ENCODE measurements around the gene UCP2.

DNA sequence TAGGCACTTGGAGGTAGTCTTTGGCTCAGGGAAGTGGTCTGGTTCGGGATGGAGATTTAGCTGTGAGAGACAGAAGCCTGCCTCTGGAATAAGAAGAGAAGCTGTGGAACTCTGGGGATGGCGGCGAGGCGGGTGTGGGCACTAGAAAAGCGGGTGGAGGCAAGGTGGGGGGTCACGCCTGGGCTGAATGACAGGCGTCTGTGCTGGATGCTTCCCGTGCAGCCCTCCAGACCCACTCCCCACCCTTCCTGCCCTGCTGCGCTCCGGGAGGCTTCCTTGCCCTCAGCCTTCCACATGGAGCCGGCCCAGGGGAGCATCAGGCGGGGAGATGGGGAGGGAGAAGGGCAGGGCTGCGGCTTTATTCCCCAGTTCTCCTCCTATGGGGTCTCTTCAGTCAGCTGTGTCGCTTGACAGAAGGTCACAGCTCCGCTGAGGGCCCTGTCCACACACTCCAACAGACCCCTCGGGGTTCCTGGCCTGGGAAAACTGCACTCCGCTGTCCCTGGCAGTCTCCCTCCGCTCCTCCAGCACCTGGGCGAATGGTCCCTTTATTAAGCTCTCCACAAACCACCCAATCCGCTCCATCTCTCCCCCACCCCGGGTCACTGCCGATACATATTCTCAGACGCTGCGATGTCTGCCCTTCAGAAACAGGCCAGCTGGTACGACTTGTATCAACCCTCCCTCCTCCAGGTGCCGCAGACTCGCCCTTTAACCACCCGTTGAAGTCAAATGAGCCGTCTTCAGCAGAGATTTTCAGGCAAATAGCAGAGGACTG is 25.6 kb downstream of the UCP2 start:
- TF ChIP-seq CTCF (IDR thresholded peaks at IDR 0.05) (no peak), EP300 (IDR thresholded peaks at IDR 0.05) (no peak), POLR2A (IDR thresholded peaks at IDR 0.05) (no peak)
